Measurements from ENCODE around the gene PAK5.

GRCh38 chr20:9490161-9490560 lies 348.7 kb downstream of the PAK5 start:
- TF ChIP-seq CTCF (IDR thresholded peaks at IDR 0.05) (no peak), POLR2AphosphoS5 (IDR thresholded peaks at IDR 0.05; ENCODE audit: low read depth, low read length) (no peak), TCF7L2 (IDR thresholded peaks at IDR 0.05; ENCODE audit: low read depth, low read length) (no peak)

All from Panc1 (cell line).